Peyer's patch (tissue), 4 donors: Measurements from ENCODE around the gene CLCNKA. TPM values are rescaled to one million over a fixed set of nuclear protein-coding genes. Genes with fewer than 3 reads are reported as not detected.
"Not testable (repeated sequence)": the region's sequence is repeated elsewhere in the genome, so short reads cannot be mapped to it uniquely, and the experiment has no call there.

ENCODE experiments used
- DNase-seq, 3 donors: peaks; one replicate each; pipeline ENCODE4 v3.0.0-alpha.2; 2017 to 2019
- H3K27ac ChIP-seq, 4 donors: fragments of 200-600 bp; sonication (generic); one replicate each; pipeline ENCODE4 v1.5.1; 2016 to 2019
- H3K27me3 ChIP-seq, 2 donors: fragments of 200-600 bp; sonication (generic); one replicate each; pipeline ENCODE4 v1.5.1; 2019
- H3K36me3 ChIP-seq, 3 donors: fragments of 200-600 bp; sonication (generic); one replicate each; pipeline ENCODE4 v1.5.1; 2016 to 2019
- H3K4me1 ChIP-seq, 4 donors: fragments of 200-600 bp; sonication (generic); one replicate each; pipeline ENCODE4 v1.5.1; 2016 to 2019
- H3K4me3 ChIP-seq, 4 donors: fragments of 200-600 bp; sonication (generic); 1 replicate in 3 of 4; 2 replicates in 1 of 4; pipeline ENCODE4 v1.5.1; 2016 to 2019; ENCODE audit warnings: mild to moderate bottlenecking in 1 of 4
- H3K9me3 ChIP-seq, 4 donors: fragments of 200-600 bp; sonication (generic); one replicate each; pipeline ENCODE4 v1.5.1; 2016 to 2019; ENCODE audit warnings: mild to moderate bottlenecking in 1 of 4
- POLR2A ChIP-seq, 2 donors: fragments of 450-650 bp; IDR thresholded peaks; one replicate each; pipeline ENCODE4 v1.5.1; 2017; ENCODE audit warnings: antibody characterized with exemption in 2 of 2, mild to moderate bottlenecking in 2 of 2, moderate library complexity in 2 of 2
- total RNA-seq, 4 donors: library from RNA; depleted of rRNA; stranded (reverse); fragments of >200 nt; gene quantifications; one replicate each; pipeline ENCODE4 v1.1.0, GENCODE V29; 2016
- TF ChIP-seq, protein P1 (sequence below), 6 experiments: fragments of 450-650 bp in 4 of 6; fragments of 200-600 bp in 2 of 6; sonication (generic) in 1 of 6; IDR thresholded peaks; one replicate each; pipeline ENCODE4 v1.5.1; 2017 to 2019; ENCODE audit warnings: antibody characterized with exemption in 6 of 6, mild to moderate bottlenecking in 3 of 6, moderate library complexity in 1 of 6

The CLCNKA gene
- total RNA-seq, 4 donors from 2014 or later = 0.47 TPM; not detected in 3

DNA sequence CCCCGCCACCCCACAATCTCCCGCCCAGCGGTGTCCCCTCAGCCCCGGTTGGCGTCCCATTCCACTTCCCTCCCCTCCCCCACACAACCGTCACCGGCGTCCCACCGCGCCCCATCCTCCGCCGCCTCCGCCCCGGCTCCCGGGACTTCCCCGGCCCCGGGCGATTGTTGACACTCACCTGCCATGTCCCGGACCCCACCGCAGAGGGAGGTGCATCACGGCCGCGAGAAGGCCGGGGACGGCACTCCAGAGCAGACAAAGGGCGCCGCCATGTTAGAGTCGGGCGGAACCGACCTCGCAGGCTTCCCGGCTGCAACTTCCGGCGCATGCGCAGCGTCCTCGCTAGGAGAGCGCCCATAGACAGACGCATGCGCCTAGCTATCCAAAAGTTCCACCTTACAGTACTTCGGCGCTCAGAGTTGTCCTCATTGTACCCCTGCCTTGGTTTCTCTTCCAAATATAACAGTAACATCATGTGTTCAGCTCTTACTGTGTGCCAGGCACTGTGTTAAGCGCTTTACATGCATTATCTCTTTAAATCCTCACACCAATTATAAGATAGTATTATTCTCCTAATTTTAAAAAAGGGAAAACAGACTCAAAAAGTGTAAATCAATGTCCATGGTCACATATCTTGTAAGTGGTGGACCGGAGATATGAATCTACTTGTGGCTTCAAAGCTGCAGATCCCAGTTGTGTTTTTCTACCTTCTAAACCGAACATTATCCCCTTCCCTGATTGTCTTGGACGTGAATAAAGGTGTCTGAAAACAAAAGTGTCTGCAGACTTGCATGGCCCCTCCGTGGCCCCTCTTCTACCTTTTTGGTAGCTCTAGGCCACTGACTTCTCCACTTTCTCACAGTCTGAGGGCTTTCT lies 45.8 kb upstream of the CLCNKA start, which contains the start of gene ZBTB17:
Gene ZBTB17 (minus strand): TSS at position 297 of the 876 bp plus-strand sequence. CDS start 27,606 bp downstream, outside the sequence.
- TF ChIP-seq POLR2A (IDR thresholded peaks at IDR 0.05) = peak; percentile 56 to 67
- TF ChIP-seq, protein P1, sequence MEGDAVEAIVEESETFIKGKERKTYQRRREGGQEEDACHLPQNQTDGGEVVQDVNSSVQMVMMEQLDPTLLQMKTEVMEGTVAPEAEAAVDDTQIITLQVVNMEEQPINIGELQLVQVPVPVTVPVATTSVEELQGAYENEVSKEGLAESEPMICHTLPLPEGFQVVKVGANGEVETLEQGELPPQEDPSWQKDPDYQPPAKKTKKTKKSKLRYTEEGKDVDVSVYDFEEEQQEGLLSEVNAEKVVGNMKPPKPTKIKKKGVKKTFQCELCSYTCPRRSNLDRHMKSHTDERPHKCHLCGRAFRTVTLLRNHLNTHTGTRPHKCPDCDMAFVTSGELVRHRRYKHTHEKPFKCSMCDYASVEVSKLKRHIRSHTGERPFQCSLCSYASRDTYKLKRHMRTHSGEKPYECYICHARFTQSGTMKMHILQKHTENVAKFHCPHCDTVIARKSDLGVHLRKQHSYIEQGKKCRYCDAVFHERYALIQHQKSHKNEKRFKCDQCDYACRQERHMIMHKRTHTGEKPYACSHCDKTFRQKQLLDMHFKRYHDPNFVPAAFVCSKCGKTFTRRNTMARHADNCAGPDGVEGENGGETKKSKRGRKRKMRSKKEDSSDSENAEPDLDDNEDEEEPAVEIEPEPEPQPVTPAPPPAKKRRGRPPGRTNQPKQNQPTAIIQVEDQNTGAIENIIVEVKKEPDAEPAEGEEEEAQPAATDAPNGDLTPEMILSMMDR (IDR thresholded peaks at IDR 0.05) = no peak
- H3K27ac ChIP-seq = peak within 1 kb of the TSS; percentile 73 to 91 (median 78)
- peaks cover 0 to 10% (median 0%) of the 10 kb centered on the region in 3 donors for H3K36me3 ChIP-seq
- peak within 1 kb of the TSS; percentile 72 to 93 (median 92) for H3K4me3 ChIP-seq
- peak; percentile 92 to 98 (median 94) for DNase-seq
- H3K27me3 ChIP-seq = no peaks in the 10 kb centered on the region
- peaks cover 0 to 15% (median 3%) of the 10 kb centered on the region in 4 donors for H3K4me1 ChIP-seq
- H3K9me3 ChIP-seq = no peaks in the 10 kb centered on the region

DNA sequence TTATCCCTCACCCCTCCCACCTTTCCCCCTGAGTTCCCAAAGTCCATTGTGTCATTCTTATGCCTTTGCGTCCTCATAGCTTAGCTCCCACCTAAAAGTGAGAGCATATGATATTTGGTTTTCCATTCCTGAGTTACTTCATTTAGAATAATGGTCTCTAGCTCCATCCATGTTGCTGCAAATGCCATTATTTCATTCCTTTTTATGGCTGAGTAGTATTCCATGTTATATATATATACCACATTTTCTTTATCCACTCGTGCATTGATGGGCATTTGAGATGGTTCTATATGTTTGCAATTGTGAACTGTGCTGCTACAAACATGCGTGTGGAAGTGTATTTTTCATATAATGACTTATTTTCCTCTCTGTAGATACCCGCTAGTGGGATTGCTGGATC lies 43.9 kb upstream of the CLCNKA start:
- not testable (repeated sequence) for H3K4me3 ChIP-seq, H3K9me3 ChIP-seq, H3K27ac ChIP-seq, H3K36me3 ChIP-seq, H3K27me3 ChIP-seq, DNase-seq
- H3K4me1 ChIP-seq = peaks cover 0 to 15% (median 3%) of the 10 kb centered on the region in 4 donors

GRCh38 chr1:15981679-15982078 lies 40.2 kb upstream of the CLCNKA start:
- Histone ChIP-seq H3K4me1 (no peaks in the 10 kb centered on the region), H3K27me3 (no peaks in the 10 kb centered on the region), H3K9me3 (no peaks in the 10 kb centered on the region), H3K27ac (no peak overlapping the region), H3K4me3 (no peak overlapping the region), H3K36me3 (no peaks in the 10 kb centered on the region)
- TF ChIP-seq, protein P1 (IDR thresholded peaks at IDR 0.05) = no peak
- TF ChIP-seq POLR2A (IDR thresholded peaks at IDR 0.05) = no peak
- DNase-seq = no peak

DNA sequence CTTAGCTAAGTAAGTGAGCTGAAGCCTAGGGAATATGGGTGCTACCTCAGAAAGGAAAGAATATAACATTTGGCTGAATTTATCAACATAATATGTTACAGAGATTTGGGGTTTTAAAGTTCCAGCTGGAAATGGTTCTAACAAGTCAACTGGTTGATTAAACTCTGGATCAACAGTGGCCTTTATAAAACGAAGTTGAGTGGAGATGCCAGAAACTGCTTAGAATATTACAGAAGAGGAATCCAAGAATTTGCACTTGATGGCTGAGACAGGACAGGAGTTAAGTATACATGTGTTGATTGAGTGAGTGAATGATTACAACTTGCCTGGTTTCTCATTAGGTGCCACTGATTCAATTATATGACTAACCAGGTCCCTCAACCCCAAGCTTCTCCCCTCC lies 38.6 kb upstream of the CLCNKA start:
- Histone ChIP-seq H3K36me3 (no peaks in the 10 kb centered on the region), H3K27ac (no peak overlapping the region), H3K9me3 (no peaks in the 10 kb centered on the region), H3K4me1 (no peaks in the 10 kb centered on the region), H3K27me3 (no peaks in the 10 kb centered on the region), H3K4me3 (no peak overlapping the region)
- TF ChIP-seq POLR2A (IDR thresholded peaks at IDR 0.05) = no peak
- TF ChIP-seq, protein P1 (IDR thresholded peaks at IDR 0.05) = no peak
- DNase-seq = no peak

DNA sequence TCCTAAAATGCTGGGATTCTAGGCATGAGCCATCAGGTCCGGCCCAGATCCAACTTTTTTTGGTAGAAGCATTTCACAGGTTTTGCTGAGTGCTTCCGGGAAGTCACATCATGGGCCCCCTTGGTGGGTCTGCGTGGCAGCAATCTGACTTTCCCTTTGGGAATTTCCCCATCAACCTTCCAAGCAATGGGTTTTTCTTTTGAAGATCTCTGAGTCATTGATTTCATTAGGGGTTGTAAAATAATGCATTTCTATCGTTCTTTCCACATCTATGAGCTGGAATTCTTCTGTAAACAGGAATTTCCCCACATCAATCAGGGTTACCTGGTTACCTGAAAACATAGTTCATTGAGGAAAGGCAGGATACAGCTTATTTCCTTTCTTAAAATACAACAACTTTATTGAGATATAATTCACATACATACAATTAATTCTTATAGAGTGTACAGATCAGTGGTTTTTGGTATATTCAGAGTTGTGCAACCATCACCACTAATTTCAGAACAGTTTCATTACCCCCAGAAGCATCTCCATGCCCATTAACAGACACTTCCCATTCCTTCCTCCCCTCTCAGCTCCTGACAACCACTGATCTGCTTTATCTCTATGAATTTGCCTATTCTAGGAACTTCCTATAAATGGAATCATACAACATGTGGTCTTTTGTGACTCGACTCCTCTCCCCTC lies 36.1 kb upstream of the CLCNKA start:
- Histone ChIP-seq H3K4me1 (no peaks in the 10 kb centered on the region), H3K36me3 (no peaks in the 10 kb centered on the region), H3K9me3 (no peaks in the 10 kb centered on the region), H3K27me3 (no peaks in the 10 kb centered on the region), H3K4me3 (no peak overlapping the region), H3K27ac (no peak overlapping the region)
- peak in 1 of 3 donors; percentile 6 for DNase-seq
- TF ChIP-seq, protein P1 (IDR thresholded peaks at IDR 0.05) = no peak
- TF ChIP-seq POLR2A (IDR thresholded peaks at IDR 0.05) = no peak
